ENCODE measurements around the gene WASF3.

DNA sequence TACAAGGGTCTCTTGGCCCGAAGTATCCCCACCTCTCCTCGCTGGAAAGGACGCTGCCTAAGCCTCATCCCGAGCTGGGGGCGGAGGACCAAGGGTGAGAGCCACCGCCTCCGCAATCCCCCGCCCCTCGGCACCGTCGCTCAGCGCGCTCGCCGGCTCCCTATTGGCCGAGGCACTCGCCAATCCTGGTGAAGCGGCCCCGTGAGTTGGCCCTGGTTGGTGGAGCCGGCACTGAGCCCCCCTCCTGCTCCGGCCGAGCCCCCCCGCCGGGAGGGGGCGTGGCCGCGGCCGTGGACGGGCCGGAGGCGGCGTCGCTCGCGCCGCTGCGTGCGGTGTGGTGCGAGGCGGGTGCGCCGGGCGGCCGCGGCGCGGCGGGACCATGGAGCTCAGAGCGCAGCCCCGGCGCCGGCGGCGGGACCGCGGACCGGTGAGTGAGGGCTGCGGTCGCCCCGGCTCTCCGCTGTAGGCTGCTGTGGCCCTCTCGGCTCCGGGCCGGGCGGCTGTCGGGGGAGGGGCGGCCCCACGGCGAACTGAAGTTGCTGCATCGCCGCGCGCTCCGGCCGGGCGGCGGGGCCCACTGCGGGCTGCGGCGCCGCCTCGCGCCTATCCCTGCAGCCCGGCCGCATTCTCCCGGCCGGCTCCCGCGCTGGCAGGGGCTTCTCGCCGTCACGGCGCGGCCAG is at the start of gene WASF3:
- TF ChIP-seq, protein P1, sequence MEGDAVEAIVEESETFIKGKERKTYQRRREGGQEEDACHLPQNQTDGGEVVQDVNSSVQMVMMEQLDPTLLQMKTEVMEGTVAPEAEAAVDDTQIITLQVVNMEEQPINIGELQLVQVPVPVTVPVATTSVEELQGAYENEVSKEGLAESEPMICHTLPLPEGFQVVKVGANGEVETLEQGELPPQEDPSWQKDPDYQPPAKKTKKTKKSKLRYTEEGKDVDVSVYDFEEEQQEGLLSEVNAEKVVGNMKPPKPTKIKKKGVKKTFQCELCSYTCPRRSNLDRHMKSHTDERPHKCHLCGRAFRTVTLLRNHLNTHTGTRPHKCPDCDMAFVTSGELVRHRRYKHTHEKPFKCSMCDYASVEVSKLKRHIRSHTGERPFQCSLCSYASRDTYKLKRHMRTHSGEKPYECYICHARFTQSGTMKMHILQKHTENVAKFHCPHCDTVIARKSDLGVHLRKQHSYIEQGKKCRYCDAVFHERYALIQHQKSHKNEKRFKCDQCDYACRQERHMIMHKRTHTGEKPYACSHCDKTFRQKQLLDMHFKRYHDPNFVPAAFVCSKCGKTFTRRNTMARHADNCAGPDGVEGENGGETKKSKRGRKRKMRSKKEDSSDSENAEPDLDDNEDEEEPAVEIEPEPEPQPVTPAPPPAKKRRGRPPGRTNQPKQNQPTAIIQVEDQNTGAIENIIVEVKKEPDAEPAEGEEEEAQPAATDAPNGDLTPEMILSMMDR (IDR thresholded peaks at IDR 0.05; ENCODE audit: low read depth, low read length): no peak
- TF ChIP-seq EZH2phosphoT487 (IDR thresholded peaks at IDR 0.05; ENCODE audit: low read depth): no peak
